Neural cell (in vitro differentiated cells): ENCODE measurements around the gene KRTAP5-4.

ENCODE experiments used
- CTCF ChIP-seq: fragments of 450-650 bp; IDR thresholded peaks from 2 replicates; pipeline ENCODE4 v1.5.1; 2014; ENCODE audit warnings: antibody characterized with exemption, mild to moderate bottlenecking, moderate library complexity; ENCODE audit not compliant: poor library complexity, severe bottlenecking
- EP300 ChIP-seq: fragments of 450-650 bp; conservative IDR thresholded peaks from 2 replicates; pipeline ENCODE4 v1.6.1; 2014; ENCODE audit warnings: antibody characterized with exemption, mild to moderate bottlenecking, moderate library complexity; ENCODE audit not compliant: poor library complexity, severe bottlenecking
- POLR2AphosphoS5 ChIP-seq: IDR thresholded peaks from 2 replicates; pipeline ENCODE4 v1.6.1; 2012
- TAF1 ChIP-seq: IDR thresholded peaks from 2 replicates; pipeline ENCODE4 v1.6.1; 2012; ENCODE audit warnings: low read depth

GRCh38 chr11:1597331-1597993 lies 24.5 kb downstream of the KRTAP5-4 start:
- TF ChIP-seq CTCF (no peak), EP300 (no peak), POLR2AphosphoS5 (no peak), TAF1 (no peak)
